ENCODE results near the gene TAF15.

Gene TAF15

DNA sequence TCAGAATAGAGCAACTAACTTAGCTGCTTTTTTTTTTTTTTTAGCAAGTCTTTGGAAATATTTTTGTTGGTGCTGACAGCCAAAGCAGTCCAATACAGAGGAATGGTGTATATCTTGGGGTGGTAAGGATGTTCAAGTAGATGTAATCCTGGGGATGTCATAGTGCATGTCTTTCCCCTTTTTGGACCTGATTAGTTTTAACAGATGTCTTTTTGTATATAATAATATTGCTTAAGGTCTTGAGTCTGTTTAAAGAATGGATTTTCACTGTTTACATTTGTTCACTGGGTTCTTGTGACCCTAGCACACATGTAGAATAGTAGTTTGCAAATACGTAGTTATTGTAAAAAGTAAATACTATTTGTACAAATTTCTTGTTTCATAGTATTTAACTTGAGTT, 7.9 kb downstream of the TAF15 start:
- DNase-seq (ENCODE audit: low read depth in 2 of 2, low spot score in 1 of 2), result no peak

DNA sequence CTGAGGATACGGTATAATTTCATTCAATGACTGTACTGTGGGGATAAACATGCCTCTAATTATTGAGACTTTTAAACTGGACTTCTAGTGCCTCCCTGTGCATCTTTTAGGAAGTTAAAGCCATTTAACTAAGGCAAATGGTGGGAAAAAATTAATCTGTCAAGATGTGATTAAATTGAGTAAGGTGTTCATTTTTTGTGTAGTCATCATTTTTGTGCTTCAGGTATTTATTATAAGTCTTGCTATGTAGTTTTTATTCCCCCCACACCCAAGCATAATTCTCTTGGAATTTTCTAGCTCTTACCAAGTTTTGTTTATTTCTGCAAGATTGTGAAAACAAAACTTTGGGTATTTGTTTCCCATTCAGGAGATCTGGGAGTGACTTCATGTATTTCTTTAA, 10.2 kb downstream of the TAF15 start:
- DNase-seq (ENCODE audit: low read depth in 2 of 2, low spot score in 1 of 2), result no peak

DNA sequence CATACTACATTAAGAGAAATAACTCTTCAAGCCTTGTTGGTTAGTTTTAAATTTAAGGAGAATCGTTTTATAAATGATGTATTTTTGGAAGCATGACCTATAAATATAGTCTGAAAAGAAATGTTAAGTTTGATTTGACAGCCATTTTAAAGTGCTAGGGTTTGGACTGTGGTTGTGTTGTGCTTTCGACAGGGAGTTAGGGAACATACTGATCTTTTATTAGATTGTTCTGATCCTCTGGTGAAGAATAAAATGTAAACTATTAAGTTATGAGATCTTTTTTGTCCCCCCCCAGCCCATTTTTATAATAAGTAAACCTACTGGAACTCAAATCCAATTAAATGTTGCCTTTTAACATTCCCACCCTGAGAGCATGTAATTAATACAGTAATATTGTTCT, 12.0 kb downstream of the TAF15 start:
- no peak for DNase-seq (ENCODE audit: low read depth in 2 of 2, low spot score in 1 of 2)

DNA sequence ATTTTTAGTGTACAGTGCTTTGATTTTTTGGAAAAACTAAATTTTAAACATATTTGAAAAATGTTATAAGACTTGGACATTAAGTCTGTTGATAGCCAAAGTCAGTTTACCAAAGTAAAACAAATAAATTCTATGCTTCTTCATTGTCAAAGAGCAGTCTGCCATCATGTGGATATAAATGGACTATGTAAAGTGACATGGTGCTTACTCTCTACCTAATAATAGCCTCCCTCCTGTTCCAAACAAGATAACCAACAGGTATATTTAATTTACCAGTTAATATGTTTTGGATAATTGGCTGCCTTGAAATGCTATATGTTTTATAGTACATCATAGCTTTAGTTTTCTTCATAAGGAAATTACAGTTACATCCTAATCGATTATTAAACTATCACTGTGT, 15.9 kb downstream of the TAF15 start:
- no peak for DNase-seq (ENCODE audit: low read depth in 2 of 2, low spot score in 1 of 2)

DNA sequence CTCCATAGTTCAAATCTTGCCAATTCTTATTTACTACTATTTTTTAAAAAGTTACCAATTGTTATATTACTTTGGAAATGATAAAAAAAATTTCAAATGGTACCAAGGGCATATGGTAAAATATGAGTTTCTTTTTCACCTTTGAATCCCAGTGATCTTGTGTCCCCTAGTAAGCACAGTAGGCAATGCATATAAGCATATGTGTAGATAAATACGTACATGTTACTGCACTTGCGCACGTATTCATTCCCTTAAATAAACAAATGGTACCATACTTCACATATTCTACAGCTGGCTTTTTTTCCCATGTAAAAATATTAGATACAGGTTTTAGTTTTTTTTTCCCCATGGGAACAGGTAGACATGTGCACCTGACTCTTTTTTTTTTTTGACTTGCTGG, 31.8 kb downstream of the TAF15 start:
- DNase-seq (ENCODE audit: low read depth in 2 of 2, low spot score in 1 of 2), result no peak

DNA sequence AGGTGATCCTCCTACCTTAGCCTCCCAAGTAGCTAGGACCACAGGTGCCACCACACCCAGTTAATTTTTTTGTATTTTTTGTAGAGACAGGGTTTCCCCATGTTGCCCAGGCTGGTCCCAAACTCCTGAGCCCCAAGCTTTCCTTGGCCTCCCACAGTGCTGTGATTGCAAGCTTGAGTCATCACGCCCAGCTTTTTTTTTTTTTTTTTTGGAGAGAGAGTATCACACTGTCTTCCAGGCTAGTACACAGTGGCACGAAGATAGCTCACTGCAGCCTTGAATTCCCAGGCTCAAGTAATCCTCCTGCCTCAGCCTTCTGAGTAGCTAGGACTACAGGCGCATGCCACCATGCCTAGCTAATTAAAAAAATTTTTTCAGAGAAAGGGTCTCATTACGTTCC, 32.2 kb downstream of the TAF15 start:
- DNase-seq (ENCODE audit: low read depth in 2 of 2, low spot score in 1 of 2), result no peak

DNA sequence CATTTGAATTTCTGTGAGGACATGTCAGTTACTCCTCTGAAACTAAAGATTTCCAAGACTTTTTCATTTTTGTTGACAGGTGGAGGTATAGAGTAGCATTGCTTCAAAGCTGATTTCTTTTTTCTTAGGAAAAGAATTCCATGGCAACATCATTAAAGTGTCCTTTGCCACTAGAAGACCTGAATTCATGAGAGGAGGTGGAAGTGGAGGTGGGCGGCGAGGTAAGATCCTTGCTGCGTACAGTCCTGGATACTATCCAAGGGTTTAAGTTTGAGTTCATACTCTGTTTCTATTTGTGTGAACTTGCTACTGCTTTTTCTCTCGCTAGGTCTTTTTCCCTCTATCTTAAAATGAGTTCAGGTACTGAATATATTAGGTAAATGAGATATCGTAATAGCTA, 33.0 kb downstream of the TAF15 start:
- no peak for DNase-seq (ENCODE audit: low read depth in 2 of 2, low spot score in 1 of 2)

DNA sequence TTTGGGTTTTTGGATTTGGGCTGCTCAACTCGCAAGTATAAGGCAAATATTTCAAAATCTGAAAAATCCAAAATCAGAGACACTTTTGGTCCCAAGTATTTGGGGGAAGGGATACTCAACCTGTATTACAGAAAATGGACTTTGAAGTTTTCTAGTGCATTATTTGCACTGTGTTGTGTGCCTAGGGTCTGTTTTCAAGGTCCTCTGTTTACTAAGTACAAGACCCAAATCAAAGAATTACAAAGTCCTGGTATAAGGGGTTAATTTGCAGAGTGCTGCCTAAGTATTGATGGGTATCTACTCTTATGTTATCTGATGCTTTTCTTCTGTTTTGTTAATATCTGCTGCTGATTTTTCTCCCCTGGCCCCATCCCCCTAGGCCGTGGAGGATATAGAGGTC, 34.4 kb downstream of the TAF15 start:
- no peak for DNase-seq (ENCODE audit: low read depth in 2 of 2, low spot score in 1 of 2)

DNA sequence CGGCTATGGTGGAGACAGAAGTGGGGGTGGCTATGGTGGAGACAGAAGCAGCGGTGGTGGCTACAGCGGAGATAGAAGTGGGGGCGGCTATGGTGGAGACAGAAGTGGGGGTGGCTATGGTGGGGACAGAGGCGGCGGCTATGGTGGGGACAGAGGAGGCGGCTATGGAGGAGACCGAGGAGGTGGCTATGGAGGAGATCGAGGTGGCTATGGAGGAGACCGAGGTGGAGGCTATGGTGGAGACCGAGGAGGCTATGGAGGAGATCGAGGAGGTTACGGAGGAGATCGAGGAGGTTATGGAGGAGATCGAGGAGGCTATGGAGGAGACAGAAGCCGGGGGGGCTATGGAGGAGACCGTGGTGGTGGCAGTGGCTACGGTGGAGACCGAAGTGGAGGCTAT, 35.3 kb downstream of the TAF15 start:
- DNase-seq (ENCODE audit: low read depth in 2 of 2, low spot score in 1 of 2), result no peak

DNA sequence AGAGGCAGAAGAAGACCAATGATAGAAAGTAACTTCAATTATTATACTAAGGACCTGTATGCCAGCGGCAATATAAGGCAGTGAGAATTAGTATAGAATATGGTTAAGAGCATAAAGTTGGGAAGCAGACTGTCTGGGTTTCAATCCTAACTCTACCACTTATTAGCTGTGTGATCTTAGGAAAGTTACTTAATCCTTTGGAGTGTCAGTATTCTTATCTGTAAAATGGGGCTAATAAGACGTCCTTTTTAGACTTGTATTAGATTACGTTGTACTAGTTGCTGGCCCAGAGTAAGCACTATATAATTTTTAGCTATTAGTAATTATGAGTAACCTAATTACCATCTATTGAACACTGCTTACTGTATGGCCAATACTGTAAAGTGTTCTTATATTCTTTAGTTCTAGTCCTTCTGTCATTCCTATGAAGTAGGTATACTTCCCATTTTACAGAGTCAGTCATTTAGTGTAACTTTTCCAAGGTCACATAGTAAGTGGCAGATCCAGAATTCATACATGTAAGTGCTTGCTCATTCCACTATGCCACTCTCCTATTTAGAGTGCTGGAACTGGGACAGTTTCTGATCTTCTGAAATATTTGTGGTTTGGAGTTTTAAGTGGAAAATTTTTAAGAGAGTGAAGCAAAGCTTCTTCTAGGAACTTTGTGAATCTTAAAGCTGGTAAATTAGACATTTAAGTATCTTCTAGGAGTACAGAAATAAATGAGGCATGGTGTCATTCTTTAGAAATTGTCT, 36.9 kb downstream of the TAF15 start:
- no peak for DNase-seq (ENCODE audit: low read depth in 2 of 2, low spot score in 1 of 2)

DNA sequence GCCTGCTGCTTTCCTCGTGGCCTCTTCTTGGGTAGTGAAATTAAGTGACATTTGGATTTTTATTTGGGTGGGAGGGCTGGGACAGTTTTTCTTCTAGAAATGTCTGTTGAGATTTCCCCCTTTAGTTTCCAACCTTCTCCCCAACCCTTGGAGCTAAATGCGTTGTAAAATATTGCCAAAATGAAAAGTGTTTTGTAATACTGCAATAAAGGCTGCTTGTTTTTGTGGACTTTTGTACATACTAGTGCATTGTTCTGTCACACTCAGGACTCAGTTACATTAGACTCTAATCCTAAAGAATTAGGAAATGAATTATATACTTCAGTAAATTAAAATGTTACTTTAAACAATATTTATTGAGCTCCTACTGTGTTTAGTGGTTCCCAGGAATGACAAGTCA, 37.7 kb downstream of the TAF15 start:
- DNase-seq (ENCODE audit: low read depth in 2 of 2, low spot score in 1 of 2), result no peak

DNA sequence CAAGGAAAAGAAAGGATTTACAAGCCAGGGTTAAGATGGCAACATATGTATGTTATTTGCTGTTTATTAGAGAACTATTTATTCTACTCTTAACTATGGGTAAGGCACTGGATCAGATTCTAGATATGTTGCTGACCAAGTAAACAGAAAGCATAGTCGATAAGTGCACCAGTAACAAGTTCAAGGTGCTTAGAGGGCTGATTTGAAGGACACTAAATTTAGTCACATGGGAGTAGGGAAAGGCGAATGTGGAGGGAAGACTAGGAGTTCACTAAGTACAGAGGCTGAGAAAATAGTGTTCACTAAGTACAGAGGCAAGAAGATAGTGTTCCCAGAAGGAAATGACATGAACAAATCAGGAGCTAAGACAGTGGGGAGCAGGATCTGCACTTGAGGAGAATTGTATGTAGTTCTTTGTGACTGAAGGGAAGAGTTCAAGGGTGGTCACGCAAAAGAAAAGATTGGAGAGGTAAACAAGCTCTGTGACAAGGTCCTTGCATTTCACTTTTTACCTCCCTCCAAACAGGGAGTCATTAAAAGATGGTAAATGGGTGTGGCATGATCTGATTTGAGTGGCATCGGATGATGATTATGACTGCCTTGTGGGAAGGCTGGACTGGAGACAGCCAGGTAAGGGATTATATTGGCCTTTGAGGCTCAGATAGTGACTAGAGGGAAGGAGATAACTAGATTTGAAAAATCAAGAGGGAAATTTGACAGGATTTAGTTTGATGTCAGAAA, 38.5 kb downstream of the TAF15 start:
- no peak for DNase-seq (ENCODE audit: low read depth in 2 of 2, low spot score in 1 of 2)

DNA sequence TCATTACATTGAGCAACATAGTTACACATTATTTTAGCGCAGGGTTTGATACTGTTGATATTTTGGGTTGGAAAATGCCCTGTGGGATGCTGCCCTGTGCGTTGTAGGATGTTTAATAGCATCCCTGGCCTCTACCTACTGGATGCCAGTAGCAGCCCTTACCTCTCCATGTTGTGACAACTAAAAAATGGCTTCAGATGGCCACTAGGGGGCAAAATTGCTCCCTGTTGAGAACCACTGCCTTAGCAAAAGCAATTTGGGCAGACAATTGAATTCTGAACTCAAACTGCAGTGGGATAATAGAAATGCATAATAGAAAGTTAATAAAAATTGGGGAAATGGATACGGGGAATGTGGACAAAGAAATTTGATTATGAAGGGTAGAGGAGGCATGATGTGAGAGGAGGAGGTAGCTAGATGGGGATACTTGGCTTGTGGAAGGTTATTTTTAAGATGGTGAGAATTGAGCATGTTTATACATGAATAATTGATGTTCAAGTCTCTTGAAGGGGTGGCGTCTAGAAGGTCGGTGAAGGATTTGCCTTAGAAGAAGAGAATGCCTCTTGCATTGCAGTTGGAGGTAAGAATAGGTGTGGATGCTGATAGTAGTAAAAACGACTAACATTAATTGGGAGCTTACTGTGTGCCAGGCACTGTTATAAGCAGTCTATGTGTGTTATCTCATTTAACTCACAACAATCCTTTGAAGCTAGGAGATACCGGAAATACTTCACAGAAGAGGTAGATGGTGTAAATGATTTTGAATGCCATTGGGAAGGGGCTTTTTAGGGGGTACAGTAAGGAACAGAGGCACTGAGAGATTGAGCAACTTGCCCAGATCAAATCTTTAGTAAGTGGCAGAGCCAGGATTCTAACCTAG, 40.4 kb downstream of the TAF15 start:
- peak in 1 of 2 donors; percentile 27 for DNase-seq (ENCODE audit: low read depth in 2 of 2, low spot score in 1 of 2)

DNA sequence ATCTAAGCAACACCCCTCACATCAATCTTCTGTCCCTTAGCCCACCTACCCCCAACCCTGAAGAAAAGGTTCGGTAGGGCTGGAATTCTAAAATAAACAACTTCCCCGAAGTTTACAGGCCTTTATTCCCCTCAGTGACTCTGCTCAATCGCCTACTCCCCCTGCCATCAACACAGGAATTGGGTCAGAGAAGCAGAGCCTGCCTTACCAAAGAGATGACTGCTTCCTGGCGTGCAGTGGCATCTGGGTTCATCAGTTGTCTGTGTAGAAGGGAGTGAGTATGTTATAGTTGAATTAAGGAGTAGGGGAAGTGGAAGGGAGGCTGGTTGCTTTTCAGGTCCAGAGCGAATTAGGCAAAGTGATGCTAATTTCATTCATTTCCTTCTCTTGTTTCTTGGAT, 46.7 kb downstream of the TAF15 start:
- no peak for DNase-seq (ENCODE audit: low read depth in 2 of 2, low spot score in 1 of 2)

DNA sequence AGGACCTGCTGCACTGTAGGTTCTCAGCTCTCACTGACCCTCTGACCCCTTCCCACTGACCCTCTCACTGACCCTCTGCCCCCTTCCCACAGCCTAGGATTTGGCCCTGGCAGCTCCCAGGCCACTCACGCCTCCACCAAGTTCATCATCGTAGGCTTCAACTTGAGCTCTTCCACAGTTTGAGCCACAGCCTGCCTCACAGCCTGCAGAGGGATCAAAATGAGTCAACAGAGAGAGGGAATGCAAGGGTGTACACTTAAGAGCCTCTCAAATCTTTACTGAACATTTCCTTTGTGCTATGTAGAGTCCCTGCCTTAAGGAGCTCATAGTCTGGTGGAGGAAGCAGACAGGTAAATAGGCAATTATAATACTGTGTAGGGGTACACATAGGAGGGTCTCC, 47.3 kb downstream of the TAF15 start:
- DNase-seq (ENCODE audit: low read depth in 2 of 2, low spot score in 1 of 2), result no peak

DNA sequence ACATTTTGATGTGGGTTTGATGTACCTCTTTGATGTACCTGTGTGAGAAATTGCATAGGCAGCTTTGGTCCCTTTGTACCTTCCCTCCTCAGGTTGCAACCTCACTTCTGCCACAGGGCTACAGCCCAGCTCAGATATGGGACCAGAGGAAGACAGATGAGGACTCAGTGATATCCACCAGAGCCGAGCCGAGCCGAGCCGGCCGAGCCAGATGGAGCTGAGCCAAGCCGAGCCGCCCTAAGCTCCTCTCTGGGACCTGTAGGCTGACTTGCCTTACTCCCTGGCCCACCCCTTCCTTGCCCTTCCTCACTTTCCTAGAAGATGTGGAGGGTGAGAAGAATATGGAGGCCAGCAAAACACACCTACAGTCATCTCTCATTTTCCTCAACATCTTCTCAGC, 55.6 kb downstream of the TAF15 start:
- no peak for DNase-seq (ENCODE audit: low read depth in 2 of 2, low spot score in 1 of 2)

DNA sequence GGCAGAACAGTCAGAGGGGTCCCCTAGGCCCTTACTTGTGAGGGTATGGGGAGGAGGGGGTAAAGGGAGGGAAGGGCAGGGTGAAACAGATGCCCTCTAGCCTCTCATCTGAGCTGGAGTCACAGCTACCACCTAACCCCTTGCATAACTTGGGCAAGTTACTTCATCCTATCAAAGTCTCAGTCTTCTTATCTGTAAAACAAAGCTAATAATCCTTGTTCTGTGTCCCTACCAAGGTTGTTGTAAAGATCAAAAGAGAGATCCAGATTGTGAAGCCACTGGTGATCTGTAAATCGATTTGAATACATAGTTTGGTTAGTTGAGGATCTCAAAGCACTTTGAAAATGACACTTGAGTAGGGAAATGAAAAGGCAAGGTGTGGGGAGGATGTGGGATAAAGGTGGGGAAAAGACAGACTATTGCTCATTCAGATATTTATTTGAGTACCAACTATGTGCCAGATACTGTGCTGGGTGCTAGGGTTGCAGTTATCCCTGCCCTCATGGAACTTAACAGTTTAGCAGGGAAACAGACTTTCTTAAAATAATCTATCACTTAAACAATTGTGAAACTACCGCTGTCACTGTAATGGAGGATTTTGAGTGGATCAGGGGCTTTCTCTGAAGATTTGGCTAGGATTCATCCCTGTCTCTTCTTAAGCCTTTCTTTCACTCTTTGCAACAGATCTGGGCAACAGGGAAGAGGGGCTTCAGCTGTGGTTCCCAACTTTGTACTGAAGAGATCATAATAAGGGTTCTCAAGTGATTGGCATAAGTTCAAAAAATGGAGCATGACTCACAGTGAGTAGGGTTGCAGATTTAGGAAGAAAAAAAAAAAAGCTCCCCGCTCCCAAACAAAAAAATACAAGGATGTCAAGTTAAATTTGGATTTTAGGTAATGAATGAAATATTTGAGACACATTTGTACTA, 56.4 kb downstream of the TAF15 start:
- no peak for DNase-seq (ENCODE audit: low read depth in 2 of 2, low spot score in 1 of 2)

DNA sequence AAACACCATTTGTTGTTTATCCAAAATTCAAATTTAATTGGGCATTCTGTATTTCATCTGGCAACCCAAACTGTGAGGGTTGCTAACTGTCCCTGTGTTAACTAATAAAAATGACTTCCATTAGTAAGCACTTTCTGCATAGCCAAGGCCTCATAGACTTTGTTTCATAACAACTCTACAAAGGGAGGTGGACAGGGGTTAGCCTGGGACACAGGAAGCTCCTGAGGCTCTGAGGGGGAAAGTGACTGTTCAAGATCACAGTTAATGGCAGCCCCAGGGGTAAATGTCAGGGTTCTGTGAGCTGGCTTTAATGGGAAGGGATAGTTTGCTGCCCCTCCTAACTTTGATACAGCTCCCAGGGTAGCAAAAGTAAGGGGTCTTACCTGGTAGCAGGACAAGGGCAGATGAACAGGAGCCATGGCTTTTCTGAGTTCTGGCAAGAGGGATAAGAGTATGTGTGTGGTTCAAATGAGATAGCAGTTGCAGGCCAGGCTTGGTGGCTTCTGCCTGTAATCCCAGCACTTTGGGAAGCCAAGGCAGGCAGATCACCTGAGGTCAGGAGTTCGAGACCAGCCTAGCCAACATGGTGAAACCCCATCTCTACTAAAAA, 57.2 kb downstream of the TAF15 start:
- DNase-seq (ENCODE audit: low read depth in 2 of 2, low spot score in 1 of 2), result no peak

DNA sequence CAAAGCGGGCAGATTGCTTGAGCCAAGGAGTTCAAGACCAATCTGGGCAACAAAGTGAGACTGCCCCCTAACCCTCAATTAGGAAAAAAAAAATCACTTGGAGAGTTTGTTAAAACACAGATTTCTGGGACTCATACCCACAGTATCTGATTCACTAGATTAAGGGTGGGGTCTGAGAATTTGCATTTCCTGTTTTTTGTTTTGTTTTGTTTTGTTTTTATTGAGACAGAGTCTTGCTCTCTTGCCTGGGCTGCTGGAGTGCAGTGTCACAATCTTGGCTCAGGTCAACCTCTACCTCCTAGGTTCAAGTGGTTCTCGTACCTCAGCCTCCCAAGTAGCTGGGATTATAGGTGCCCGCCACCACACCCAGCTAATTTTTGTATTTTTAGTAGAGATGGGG, 58.3 kb downstream of the TAF15 start:
- DNase-seq (ENCODE audit: low read depth in 2 of 2, low spot score in 1 of 2), result no peak

DNA sequence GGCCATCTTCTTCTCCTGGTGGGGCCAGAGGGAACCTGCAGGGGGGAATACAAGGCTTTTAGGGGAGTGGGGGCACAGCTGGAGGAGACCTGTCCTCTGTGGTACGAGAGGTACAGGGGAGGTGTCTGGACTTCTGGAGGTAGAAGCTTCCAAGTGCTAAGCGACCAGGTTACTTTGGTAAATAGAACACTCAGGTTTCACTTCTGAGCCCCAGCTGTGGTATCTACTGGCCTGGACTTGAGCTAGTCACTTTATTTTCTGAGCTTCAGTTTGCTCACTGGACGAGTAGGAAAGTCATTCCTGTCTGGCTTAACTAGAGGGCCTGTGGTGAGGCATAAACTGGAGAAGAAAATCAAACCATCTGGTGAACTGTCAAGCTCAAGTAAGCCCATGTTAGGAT, 59.5 kb downstream of the TAF15 start, which contains the start of gene HEATR9:
Gene HEATR9, minus strand, starts transcription at position 155 of the 400 bp plus-strand sequence. Its CDS starts 149 bp downstream, at position 6.
- no peak for DNase-seq (ENCODE audit: low read depth in 2 of 2, low spot score in 1 of 2)

Data from stimulated activated CD8-positive, alpha-beta memory T cell treated with anti-CD3 and anti-CD28 coated beads, Interleukin-4, amount 100 ng/mL, for 1 hour (primary cell).